ENCODE results near the gene TMEM273.

GRCh38 chr10:49161411-49161997, 26.7 kb downstream of the TMEM273 start:
- TF ChIP-seq RAD21 (IDR thresholded peaks at IDR 0.05; ENCODE audit: low read length) (peak; percentile 55), REST (IDR thresholded peaks at IDR 0.05; ENCODE audit: low read depth, low read length) (no peak), EP300 (IDR thresholded peaks at IDR 0.05; ENCODE audit: borderline replicate concordance in 1 of 2, low read depth in 1 of 2, low read length in 1 of 2) (no peak), SMC3 (IDR thresholded peaks at IDR 0.05; ENCODE audit: low read depth, low read length) (peak; percentile 40; the same call in 1 of the 2 replicates), NRF1 (IDR thresholded peaks at IDR 0.05; ENCODE audit: low read depth, low read length) (no peak), CHD2 (IDR thresholded peaks at IDR 0.05; ENCODE audit: low read length, partially characterized antibody) (no peak), MAX (IDR thresholded peaks at IDR 0.05; ENCODE audit: low read depth) (no peak)
- TF ChIP-seq, protein P1, sequence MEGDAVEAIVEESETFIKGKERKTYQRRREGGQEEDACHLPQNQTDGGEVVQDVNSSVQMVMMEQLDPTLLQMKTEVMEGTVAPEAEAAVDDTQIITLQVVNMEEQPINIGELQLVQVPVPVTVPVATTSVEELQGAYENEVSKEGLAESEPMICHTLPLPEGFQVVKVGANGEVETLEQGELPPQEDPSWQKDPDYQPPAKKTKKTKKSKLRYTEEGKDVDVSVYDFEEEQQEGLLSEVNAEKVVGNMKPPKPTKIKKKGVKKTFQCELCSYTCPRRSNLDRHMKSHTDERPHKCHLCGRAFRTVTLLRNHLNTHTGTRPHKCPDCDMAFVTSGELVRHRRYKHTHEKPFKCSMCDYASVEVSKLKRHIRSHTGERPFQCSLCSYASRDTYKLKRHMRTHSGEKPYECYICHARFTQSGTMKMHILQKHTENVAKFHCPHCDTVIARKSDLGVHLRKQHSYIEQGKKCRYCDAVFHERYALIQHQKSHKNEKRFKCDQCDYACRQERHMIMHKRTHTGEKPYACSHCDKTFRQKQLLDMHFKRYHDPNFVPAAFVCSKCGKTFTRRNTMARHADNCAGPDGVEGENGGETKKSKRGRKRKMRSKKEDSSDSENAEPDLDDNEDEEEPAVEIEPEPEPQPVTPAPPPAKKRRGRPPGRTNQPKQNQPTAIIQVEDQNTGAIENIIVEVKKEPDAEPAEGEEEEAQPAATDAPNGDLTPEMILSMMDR (IDR thresholded peaks at IDR 0.05): no peak

Measured in SK-N-SH (cell line).